ENCODE data around the gene ITPR1.

Gene ITPR1

GRCh38 chr3:4492208-4493013, 737 bp upstream of the ITPR1 start (continued):
- TF ChIP-seq PATZ1 (tag by site-specific recombination; IDR thresholded peaks at IDR 0.05) (0 out of 2 replicates have a peak, but pooled peaks have one; percentile 5), ZNF280C (tag by site-specific recombination; IDR thresholded peaks at IDR 0.05) (no peak), ZNF692 (tag by site-specific recombination; IDR thresholded peaks at IDR 0.05) (peak; percentile 21; the same call in 1 of the 2 replicates), ZFP3 (tag by site-specific recombination; IDR thresholded peaks at IDR 0.05; ENCODE audit: low read depth) (no peak), ZNF707 (tag by site-specific recombination; IDR thresholded peaks at IDR 0.05) (no peak), ZNF140 (tag by site-specific recombination; IDR thresholded peaks at IDR 0.05) (no peak), ZNF366 (tag by site-specific recombination; conservative IDR thresholded peaks at IDR 0.05) (peak; percentile 82), ZNF785 (tag by site-specific recombination; IDR thresholded peaks at IDR 0.05) (no peak), ZNF146 (tag by site-specific recombination; IDR thresholded peaks at IDR 0.05) (no peak), ZNF596 (tag by site-specific recombination; IDR thresholded peaks at IDR 0.05) (no peak), RBAK (tag by site-specific recombination; IDR thresholded peaks at IDR 0.05) (no peak), ZNF211 (tag by site-specific recombination; IDR thresholded peaks at IDR 0.05; ENCODE audit: low read depth) (no peak), ZNF510 (tag by site-specific recombination; IDR thresholded peaks at IDR 0.05; ENCODE audit: insufficient replicate concordance) (no peak), ZBTB1 (tag by site-specific recombination; IDR thresholded peaks at IDR 0.05) (no peak), SCRT2 (tag by site-specific recombination; IDR thresholded peaks at IDR 0.05) (no peak), SALL2 (tag by site-specific recombination; IDR thresholded peaks at IDR 0.05; ENCODE audit: borderline replicate concordance) (no peak), ZNF239 (tag by site-specific recombination; IDR thresholded peaks at IDR 0.05) (no peak), ZBTB17 (tag by site-specific recombination; IDR thresholded peaks at IDR 0.05) (peak; percentile 95), ZNF555 (tag by site-specific recombination; conservative IDR thresholded peaks at IDR 0.05) (no peak), ZNF19 (tag by site-specific recombination; IDR thresholded peaks at IDR 0.05; ENCODE audit: low read depth) (no peak), ZFHX2 (tag by site-specific recombination; conservative IDR thresholded peaks at IDR 0.05) (no peak), ZNF112 (tag by site-specific recombination; IDR thresholded peaks at IDR 0.05) (no peak), ZNF155 (tag by site-specific recombination; IDR thresholded peaks at IDR 0.05) (no peak), GLIS2 (tag by site-specific recombination; IDR thresholded peaks at IDR 0.05) (no peak; the same call in 1 of the 2 replicates), GLI2 (tag by site-specific recombination; IDR thresholded peaks at IDR 0.05; ENCODE audit: borderline replicate concordance, low read depth) (no peak), ZNF223 (tag by site-specific recombination; IDR thresholded peaks at IDR 0.05) (no peak), TRIM28 (IDR thresholded peaks at IDR 0.05; ENCODE audit: borderline replicate concordance, low read length) (no peak), MYNN (tag by site-specific recombination; IDR thresholded peaks at IDR 0.05; ENCODE audit: borderline replicate concordance) (no peak), ZNF585B (tag by site-specific recombination; IDR thresholded peaks at IDR 0.05) (no peak), ZNF404 (tag by site-specific recombination; IDR thresholded peaks at IDR 0.05) (no peak), ZNF324 (tag by site-specific recombination; IDR thresholded peaks at IDR 0.05) (no peak; the same call in 1 of the 2 replicates)
- TF ChIP-seq, protein P1, sequence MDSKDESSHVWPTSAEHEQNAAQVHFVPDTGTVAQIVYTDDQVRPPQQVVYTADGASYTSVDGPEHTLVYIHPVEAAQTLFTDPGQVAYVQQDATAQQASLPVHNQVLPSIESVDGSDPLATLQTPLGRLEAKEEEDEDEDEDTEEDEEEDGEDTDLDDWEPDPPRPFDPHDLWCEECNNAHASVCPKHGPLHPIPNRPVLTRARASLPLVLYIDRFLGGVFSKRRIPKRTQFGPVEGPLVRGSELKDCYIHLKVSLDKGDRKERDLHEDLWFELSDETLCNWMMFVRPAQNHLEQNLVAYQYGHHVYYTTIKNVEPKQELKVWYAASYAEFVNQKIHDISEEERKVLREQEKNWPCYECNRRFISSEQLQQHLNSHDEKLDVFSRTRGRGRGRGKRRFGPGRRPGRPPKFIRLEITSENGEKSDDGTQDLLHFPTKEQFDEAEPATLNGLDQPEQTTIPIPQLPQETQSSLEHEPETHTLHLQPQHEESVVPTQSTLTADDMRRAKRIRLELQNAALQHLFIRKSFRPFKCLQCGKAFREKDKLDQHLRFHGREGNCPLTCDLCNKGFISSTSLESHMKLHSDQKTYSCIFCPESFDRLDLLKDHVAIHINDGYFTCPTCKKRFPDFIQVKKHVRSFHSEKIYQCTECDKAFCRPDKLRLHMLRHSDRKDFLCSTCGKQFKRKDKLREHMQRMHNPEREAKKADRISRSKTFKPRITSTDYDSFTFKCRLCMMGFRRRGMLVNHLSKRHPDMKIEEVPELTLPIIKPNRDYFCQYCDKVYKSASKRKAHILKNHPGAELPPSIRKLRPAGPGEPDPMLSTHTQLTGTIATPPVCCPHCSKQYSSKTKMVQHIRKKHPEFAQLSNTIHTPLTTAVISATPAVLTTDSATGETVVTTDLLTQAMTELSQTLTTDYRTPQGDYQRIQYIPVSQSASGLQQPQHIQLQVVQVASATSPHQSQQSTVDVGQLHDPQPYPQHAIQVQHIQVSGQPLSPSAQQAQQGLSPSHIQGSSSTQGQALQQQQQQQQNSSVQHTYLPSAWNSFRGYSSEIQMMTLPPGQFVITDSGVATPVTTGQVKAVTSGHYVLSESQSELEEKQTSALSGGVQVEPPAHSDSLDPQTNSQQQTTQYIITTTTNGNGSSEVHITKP (tag by site-specific recombination; IDR thresholded peaks at IDR 0.05) = peak; percentile 72

All from HEK293 (cell line).